GM19023 (cell line): ENCODE results near the gene PFN2.
"Not testable (repeated sequence)": the region's sequence is repeated elsewhere in the genome, so short reads cannot be mapped to it uniquely, and the experiment has no call there.

Experiments used
- ATAC-seq: cut with Tn5 transposase; IDR thresholded peaks from one replicate; pipeline ENCODE4 v1.9.1; 2021; ENCODE audit warnings: mild to moderate bottlenecking, moderate library complexity; ENCODE audit not compliant: unreplicated experiment

Gene PFN2, protein sequence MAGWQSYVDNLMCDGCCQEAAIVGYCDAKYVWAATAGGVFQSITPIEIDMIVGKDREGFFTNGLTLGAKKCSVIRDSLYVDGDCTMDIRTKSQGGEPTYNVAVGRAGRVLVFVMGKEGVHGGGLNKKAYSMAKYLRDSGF

DNA sequence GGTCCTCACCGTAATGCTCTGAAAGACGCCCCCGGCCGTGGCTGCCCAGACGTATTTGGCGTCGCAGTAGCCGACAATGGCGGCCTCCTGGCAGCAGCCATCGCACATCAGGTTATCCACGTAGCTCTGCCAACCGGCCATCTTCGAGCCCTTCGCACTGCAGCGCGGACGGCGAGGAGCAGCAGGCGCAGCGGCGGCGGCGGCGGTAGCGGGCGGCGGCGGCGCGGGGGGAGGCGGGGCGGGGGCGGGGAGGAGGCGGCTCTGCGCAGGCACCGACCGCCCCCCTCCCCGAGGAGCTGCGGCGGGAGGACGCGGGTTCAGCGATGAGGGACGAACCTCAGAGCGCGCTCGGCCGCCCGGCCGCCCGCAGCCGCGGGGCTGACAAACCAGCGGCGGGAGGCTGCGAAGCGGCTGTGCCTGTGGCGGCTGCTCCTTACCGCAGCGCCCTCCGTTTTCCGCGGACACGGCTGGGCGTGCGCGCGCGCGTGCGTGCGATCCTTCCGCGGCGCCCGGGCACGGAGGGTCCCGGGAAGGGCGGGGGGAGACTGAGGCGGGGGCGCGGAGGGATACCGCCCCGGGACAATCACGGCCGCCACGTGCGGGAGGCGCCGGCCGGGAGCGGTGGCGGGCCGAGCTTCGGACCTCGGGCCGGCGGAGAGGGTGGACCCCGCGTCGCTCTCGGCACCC, at the start of gene PFN2:
Gene PFN2, minus strand, starts transcription at position 180 of the 687 bp plus-strand sequence. Its CDS starts 39 bp downstream, at position 141.
- peak; percentile 49 for ATAC-seq

GRCh38 chr3:150015901-150016300, 45.2 kb upstream of the PFN2 start:
- no peak for ATAC-seq

DNA sequence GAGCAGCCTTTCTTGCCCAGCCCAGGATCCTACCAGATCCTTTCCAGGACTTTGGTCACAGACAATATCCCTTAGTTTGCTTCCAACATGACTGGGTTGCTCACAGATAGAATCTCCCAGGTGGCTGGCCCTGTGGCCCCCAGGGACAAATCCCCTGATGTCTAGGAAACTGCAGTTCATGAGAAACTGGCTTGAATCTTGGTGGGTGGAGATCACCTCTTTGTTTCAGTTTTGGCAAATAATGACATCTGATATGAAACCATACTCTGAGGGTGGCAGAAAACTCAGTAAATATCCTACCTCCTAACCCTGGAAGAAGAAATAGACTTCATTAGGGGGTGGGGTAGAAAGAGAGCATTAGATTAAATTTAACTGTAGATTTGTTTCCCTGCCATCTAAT, 44.1 kb upstream of the PFN2 start:
- no peak for ATAC-seq

- ATAC-seq = no peak
Observed at GRCh38 chr3:150013801-150014200, 43.1 kb upstream of the PFN2 start.

DNA sequence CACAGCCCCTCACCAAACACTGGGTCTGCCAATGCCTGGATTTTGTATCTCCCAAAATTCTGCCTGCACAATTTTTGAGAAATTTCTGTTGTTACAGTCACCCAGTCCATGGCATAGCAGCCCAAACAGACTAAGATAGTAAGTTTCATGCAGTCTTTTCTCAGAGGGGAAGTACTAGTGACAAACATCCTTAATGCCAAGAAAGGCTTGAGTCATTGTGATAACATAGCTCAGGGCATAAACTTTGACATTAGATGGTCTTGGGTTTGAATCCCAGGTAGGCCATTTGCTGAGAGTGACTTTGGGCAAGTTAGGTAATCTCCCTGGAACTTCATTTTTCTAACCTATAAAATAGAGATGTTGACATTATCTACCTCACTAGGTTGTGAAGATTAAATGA, 36.1 kb upstream of the PFN2 start:
- ATAC-seq = no peak

- no peak for ATAC-seq
Observed at GRCh38 chr3:150005243-150006112, 34.8 kb upstream of the PFN2 start.

GRCh38 chr3:150000641-150001040, 29.9 kb upstream of the PFN2 start:
- no peak for ATAC-seq

DNA sequence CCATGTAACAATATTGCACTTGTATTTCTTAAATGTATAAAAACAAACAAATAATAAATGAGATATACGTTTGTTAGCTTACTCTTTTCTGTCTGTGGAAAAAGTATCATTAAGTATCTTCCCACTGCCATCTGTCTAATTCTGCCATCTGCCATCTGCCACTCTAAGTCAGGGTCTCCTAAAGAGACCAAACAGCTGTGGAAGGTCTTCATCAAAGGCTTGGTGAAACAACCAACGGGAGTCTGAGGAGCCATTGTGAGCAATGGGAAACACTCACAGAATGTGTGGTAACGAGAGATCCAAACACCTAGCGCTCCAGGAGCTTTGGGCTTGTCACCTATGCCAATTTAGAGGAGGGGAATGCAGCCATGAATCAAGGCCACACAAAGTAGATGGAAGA, 28.7 kb upstream of the PFN2 start:
- no peak for ATAC-seq

DNA sequence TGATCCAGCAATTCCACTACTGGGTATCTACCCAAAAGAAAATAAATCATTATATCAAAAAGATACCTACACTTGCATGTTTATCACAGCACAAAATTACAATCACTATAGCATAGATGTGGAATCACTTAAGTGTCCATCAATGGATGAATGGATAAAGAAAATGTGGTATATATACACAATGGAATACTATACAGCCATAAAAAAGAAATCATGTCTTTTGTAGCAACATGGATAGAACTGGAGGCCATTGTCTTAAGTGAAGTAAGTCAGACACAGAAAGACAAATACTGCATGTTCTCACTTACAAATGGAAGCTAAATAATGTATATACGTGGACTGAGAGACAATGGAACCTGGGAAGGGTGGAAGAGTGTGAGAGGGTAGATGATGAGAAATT, 28.3 kb upstream of the PFN2 start:
- ATAC-seq = no peak

- ATAC-seq = no peak
Observed at GRCh38 chr3:149992416-149993058, 21.8 kb upstream of the PFN2 start.

DNA sequence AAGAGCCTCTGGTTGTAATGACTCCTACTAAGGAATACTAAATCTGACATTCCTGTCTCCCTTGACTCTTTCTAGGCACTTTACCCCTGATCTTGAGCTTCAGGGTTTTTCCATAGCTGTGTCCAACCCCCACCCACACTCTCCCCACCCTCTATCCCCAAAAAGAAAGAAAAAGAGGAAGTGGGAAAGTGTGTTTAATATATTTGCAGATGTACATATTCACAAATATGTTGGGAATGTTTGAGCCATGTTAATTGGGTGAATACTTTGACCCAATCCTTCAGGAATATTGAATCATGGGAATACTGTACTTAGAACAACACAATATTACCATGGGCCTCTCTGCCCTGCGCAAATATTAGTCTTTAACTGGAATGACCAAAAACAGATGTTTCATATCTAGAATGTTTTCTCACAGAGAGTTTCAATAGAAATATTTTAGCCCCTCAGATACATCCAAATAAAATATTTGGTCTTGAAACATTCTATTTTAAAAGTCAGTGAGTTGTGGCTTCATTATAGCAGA, 19.8 kb upstream of the PFN2 start:
- no peak for ATAC-seq

DNA sequence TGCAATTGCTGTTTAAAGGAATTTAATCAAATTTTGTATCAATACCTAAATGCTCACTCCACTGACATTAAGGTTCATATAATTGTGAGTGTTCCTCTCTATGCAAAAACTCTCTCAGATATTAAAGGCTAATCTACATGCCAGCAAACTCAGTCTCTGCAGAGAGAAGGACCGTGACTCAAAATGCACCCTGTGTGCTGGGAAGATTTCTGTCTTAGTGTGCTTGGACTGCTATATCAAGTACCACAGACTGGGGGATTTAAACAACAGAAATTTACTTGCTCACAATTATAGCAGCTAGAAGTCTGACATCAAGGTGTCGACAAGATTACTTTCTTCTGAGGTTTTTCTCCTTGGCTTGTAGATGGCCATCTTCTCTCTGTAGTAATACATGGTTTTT, 18.6 kb upstream of the PFN2 start:
- no peak for ATAC-seq

GRCh38 chr3:149983628-149984027, 12.9 kb upstream of the PFN2 start:
- ATAC-seq = no peak

- ATAC-seq = not testable (repeated sequence)
Observed at GRCh38 chr3:149983053-149983452, 12.4 kb upstream of the PFN2 start.

- not testable (repeated sequence) for ATAC-seq
Observed at GRCh38 chr3:149981979-149982378, 11.3 kb upstream of the PFN2 start.

- no peak for ATAC-seq
Observed at GRCh38 chr3:149977386-149977785, 6.7 kb upstream of the PFN2 start.

DNA sequence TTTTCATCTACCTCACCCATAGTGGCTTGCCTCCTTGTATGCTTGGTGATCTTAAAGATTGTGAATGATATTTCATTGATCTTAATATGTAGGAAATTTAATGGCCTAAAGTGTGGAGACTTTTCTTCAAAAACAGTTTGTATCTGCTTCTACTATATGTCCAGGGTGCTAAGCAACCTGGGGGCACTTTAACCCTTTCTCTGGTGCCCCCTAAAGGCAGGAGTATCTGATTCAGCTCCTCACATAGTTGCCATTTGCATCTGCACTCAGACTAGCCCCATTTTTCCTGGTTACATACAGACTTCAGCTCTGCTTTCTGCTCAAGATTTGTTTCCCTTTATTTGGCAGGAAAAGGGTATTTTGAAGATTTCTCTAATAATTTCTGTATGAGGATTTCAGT, 5.2 kb upstream of the PFN2 start:
- ATAC-seq = no peak

GRCh38 chr3:149971403-149972075, 844 bp upstream of the PFN2 start:
- no peak for ATAC-seq

- ATAC-seq = peak; percentile 59
Observed at GRCh38 chr3:149969940-149970715, 567 bp downstream of the PFN2 start.
